Stimulated activated CD8-positive, alpha-beta memory T cell treated with anti-CD3 and anti-CD28 coated beads, Interleukin-12 subunit alpha, Interleukin-12 subunit beta, amount 100 ng/mL, for 24 hours (primary cell): ENCODE results near the gene TRIP4.
"Not testable (repeated sequence)": the region's sequence is repeated elsewhere in the genome, so short reads cannot be mapped to it uniquely, and the experiment has no call there.

ENCODE experiments used
- DNase-seq: peaks from one replicate; pipeline ENCODE4 v3.0.0-alpha.2; 2020; ENCODE audit errors: extremely low read depth

TRIP4 gene

DNA sequence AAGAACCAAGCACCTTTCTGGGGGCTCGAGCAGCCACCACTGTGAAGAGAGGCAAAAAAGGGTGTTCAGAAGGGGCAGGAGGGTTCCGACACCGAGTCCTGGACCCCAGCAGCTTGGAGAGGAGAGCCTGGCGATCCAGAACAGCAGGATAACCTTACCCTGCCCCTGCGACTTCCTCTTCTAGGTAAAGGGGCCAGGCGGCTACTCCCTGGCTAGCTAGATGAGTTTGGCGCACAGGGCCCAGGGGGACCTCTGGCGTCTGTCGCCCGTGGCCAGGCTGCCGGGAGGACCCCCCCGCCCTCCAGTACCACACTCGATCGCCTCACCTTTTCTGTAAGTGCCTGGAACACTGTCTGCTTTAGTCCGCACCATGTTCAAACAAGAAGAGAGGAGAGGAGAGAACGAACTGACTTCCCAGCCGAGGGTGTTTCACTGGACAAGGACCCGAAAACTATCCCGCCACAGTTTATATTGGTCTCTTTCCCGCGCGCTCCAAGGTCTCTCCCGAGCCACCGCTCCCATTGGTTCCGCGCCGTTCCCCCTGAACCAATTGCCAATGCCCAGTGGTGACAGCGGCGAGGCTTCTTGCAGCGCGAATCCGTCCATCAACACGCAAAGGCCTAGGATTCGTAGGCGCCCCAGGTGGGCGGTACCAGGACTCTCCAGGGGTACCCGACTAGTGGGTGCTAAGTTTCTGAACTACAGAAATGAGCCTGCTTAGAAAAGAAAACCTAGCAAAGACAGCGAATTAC lies 6.5 kb upstream of the TRIP4 start, which contains the start of gene PCLAF:
PCLAF (minus strand) TSS at position 442 of the 752 bp plus-strand sequence; CDS start at position 372, 70 bp downstream.
- DNase-seq: peak; percentile 87

DNA sequence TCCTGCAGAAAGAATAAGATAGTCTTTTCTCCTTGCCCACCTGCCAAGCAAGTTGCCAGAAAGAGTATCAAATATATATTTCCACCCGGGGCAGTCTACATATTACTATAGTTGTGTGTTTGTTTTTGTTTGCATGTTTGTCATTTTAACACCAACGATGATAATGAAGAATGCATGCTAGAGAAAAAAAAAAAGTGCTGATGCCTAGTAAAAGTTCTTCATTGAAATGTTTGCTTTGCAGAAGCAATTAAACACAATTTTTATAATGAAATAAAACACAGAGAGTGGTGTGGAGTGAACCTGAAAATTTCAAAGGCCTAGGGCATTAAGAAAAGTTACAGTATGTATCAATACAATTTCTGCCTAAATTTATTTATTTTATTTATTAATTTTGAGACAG lies 3.9 kb upstream of the TRIP4 start:
- no peak for DNase-seq

DNA sequence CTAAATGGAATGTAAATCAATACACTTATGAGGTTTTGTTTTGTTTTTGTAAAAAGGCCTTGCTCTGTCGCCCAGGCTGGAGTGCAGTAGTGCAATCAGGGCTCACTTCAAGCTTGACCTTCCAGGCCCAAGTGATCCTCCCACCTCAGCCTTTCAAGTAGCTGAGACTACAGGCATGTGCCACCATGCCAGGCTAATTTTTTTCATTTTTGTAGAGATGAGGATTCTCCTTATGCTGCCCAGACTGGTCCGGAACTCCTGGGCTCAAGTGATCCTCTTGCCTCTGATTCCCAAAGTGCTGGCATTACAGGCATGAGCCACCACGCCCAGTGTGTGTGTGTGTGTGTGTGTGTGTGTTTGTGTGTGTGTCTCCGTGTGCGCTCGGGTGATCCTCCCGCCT lies 1.3 kb upstream of the TRIP4 start:
- DNase-seq: no peak

DNA sequence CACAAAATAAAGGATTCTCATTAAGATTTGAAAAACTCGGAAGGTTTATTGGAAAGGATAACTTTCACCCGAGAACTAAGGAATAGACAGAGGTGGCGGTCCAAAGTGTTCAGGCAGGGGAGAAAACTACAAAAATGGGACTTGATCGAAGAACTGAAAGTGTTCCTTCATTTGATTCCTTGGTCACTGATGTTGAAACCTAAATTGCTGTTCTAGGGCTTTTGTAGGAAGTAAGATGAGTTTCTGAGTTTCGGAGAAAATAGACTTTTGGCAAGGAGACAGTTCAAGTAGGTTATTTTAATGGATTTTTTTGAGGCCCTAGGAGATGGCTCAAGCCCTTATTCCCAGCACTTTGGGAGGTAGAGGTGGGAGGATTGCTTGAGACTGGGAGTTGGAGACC lies 1.4 kb downstream of the TRIP4 start:
- DNase-seq: no peak

DNA sequence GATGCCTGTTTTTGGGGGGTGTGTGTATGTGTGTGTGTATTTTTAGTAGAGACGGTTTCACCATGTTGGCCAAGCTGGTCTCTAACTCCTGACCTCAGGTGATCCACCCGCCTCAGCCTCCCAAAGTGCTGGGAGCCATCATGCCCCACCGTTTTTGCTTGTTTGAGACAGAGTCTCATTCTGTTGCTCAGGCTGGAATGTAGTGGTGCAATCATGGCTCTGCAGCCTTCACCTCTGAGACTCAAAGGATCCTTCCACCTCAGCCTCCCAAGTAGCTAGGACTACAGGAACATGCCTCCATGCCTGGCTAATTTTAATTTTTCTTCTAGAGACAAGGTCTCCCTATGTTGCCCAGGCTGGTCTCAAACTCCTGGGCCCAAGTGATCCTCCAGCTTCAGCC lies 4.8 kb downstream of the TRIP4 start:
- DNase-seq: not testable (repeated sequence)

DNA sequence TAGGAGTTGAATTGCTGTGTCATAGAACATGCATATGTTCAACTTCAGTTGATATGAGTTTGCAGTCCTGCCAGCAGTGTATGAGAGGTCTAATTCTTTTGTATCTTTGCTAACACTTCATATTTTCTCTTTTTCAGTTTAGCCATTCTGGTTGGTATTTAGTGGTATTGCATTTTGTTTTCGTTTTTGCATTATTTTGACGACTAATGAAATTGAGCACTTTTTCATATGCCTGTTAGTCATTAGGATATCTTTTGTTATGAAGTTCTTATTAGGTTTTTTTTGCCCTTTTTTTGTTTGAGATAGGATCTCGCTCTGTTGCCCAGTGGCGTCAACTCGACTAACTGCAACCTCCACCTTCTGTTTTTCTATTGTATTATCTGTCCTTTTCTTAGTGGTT lies 9.2 kb downstream of the TRIP4 start:
- DNase-seq: no peak

DNA sequence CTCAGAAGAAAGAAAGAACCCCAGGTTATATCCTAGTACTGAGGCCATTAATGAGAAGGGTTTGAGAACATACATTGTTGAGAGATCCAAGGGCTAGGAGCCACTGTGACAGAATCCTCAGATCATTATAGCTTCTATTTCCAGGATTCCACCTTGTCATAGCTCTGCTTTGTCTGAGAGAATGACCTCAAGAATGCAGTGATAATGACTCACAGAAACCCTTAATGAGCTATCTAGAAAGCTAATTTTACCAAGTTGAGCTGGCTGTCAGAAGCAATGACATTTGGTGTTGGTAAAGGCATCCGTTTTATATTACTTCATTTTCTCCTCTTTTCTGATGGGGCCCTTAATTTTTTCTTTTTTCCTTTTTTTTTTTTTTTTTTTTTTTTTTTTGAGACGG lies 10.9 kb downstream of the TRIP4 start:
- DNase-seq: no peak

DNA sequence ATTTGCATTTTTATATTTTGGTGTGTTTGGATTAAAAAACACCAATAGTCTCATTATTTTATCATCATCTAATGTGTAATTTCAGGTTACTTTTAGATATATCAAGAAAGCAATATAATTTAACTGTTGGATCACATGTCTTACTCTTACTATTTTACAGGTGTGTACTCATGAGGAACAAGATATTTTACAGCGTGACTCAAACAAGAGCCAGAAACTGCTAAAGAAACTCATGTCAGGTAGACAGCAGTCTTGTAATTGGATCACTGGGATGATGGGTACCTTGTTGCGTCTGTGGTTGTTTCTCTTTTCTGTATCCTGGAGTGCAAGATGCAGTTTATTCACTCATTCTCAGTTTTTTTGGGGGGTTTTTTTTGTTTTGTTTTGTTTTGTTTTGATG lies 12.9 kb downstream of the TRIP4 start:
- no peak for DNase-seq

DNA sequence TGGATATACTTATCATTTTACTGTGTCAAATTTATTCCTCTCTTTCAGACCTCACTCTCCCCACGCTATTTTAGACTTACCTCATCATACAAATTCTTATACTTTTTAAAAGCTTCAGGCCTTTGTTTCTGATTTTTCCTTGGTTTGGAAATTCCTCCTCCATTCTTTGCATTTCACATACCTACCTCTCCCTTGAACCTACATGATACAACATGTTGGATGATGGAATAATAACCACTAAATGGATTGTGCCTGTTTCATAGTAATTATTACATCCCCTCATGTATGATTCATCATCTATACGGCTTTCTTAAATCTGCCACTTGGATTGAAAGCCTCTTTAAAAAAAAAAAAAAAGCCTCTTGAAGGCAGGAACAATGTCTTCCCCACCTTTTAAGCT lies 24.6 kb downstream of the TRIP4 start:
- DNase-seq: no peak

DNA sequence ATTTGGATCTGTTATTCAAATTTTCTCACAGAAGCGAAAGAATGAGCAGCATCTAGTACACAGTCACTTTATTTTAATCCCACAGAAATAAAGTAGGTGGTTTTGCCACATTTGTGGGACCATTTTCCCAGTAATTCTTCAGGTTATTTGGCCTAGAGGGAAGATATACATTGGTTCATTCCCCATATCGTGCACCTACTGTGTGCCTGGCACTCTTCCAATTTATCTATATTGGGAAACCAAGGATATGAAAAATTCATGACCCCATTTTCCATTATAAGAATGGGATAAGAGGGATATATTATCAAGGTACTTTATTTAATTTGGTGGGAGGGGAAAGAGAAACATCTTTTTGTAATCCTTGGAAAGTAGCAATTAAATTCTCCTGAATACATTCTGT lies 35.1 kb downstream of the TRIP4 start:
- DNase-seq: no peak

DNA sequence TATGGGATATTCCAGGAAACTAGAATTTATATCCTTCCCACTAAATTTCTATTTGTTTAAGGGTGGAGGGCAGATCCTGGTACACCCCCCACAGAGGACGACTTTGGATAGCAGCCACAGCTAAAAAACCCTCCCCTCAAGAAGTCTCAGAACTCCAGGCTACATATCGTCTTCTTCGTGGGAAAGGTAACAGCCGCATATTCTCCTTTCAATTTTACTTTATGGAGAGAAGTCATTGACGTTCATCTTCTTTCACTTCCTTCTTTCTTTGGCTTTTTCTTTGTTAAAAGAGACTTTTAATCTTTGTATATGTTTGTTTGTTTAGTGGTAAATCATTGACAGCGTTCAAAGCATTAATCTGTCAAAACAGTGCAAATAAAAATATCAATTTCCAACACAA lies 36.3 kb downstream of the TRIP4 start:
- DNase-seq: no peak

DNA sequence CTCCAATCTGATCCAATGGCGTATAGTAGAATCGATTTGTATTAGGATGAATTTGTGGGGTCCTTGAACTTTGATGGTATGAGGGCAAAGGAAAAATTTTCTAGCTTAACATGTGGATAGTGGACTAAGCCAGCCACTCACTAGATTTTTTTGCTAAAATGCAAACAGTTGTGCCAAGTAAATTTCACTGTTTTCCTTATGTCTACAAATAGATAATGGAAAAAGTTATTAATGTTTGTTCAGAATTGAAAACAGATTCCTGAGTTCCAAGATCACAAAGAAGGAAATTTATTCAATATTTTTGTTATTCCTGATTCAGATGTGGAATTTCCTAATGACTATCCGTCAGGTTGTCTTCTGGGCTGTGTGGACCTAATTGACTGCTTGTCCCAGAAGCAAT lies 37.6 kb downstream of the TRIP4 start:
- no peak for DNase-seq

DNA sequence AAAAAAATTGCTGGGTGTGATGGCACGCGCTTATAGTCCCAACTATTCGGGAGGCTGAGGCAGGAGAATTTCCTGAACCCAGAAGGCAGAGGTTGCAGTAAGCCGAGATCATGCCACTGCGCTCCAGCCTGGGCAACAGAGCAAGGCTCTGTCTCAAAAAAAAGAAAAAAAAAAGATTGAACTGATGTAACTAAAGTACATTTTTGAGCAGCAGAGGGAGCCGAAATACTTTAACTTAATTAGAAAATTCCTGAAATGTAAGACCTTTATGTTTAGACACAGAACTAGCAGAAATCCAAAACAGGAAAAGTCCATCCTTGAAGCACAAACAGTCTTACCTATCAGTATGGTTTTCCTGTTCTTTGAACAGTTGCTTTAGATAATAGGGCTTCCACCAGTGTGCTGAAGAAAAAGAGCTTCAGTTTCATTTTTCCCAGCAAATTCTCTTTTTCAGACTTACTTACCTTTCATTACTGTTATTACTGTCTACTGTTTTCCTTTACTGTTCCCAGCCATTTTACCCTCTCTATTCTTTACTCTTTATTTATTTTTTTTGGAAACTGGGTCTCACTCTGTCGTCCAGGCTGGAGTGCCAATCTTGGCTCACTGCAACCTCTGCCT lies 39.3 kb downstream of the TRIP4 start:
- no peak for DNase-seq

DNA sequence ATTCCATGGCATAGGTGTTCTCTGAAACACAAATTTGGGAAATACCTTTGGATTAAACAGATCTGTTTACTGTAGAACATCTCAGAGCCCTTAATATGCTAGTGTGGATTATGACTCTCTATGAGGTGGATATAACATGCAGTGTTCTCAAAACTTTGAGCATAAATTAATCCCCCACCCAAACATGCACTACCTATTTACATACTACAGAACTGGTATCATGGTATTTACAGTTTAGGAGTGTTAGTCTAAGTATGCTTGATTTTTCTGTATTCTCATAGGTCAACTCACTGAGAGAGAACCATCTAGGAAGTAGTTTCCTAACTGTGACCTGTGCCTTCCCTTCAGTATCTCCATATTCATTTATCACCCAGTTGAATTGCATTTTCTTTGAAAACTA lies 41.8 kb downstream of the TRIP4 start:
- DNase-seq: no peak

DNA sequence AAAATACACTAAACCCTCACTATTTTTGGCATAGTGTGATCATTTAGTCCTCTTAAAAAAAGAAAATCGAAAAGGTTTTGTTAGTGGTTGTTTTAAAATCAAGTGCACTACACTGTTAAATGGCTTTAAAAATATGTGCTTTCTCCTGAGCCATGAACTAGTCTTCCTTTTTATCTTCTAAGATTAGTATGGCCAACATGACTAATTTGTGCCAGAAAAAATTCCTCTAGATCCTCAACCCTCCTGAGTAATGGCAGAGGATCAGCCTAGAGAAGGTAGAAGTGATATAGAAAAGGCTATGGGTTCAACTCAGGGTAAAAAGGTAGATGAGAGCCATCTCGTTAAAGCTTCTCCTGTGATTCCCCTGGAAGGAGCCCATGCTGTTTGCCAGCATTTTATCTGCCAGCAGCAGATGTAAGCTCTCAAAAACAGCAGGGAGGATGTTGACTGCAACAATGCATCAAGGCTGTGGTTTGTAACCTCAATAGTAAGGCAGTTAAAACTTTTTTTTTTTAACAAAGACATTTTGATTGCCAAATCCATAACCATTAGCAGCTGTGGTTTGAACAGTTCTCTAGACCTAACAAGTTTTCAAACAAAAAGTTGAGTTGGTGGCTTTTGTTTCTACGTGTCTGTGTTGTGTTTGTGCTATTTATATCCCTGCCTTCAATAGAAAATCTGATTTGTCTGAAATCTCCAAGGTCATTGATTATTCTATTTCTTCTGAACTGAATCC lies 42.5 kb downstream of the TRIP4 start:
- no peak for DNase-seq

DNA sequence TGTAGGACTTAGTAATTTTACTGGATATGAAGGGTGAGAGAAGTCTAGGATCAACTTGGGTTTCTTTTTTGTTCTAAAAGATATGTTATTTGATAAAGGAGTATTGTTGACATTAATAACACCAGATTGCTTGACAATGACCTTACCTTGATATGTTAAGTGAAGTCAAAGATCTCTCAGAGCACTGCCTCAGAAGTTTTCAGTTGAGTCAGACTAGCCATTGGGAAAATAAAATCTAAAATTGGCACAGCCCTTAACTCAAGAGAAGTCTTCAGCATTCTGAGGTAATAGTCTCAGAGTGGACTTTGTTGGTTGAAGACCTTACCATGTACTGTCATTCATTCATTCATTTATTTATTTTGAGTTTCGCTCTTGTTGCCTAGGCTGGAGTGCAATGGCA lies 50.3 kb downstream of the TRIP4 start:
- no peak for DNase-seq

DNA sequence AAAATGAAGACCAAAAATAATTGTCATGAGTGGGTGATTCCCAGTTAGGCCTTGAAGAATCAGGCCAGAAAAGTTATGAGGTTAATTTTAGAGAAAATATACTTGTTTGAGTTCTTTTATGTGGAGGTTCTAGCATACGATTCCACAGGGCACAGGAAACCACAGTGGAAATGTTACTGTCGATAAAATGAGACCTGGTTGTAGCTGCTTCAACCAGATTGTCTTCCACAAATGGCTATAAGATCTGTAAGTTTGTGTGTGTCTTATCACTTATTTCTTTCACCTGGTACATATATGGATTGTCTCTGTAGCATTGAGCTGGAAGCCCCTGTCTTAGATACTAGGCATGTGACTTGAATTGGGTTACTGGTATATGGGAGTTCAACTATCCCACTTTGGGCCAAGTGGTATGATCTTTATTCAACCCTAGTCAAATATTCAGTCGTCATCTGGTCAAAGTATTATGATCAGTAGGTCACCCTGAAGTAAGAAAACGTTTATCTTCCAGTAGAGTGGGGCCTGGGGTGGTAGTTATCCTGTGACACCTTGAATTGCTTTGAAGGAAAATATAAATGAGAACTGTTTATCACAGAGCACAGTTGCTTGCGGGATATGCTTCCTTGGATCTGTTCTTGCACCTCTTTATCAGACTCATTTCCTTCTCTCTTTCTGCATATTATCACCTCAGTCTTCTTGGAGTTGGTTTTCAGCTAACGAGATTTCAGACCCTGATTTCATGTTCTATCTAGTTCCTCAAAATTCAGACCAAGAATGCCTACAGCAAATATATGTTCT lies 51.2 kb downstream of the TRIP4 start:
- no peak for DNase-seq

DNA sequence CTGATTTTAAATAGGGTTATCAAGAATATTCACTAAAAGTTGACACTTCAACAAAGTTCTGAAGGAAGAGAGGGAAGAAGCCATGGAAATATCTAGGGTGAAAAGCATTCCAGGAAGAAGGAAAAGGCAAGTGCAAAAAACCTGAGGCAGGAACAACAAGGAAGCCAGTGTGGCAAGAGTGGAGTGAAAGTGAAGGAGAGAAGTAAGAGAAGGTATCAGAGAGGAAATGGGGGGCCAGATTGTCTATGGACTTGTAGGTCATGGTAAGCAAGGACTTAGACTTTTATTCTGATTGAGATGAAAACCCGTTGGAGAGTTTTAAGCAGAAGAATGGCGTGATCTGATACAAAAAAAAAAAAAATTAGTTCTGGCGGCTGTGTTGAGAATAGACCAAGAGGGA lies 54.2 kb downstream of the TRIP4 start:
- no peak for DNase-seq

DNA sequence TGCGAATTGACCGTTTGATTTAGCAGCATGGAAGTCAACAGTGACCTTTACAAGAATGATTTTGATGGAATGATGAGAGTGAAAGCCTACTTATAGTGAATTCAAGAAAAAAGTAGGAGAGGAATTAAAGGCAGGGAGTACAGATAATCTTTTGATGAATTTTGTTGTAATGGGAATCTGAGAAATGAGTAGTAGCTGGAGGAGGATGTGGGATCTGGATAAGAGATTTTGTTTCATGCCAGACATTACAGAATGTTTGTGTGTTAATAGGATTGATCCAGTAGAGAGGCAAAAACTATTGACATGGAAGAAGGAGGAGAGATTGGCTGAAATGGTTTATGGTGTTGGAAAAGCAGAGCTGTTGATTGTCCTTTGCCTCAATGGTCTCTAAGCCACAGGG lies 55.4 kb downstream of the TRIP4 start:
- DNase-seq: no peak

DNA sequence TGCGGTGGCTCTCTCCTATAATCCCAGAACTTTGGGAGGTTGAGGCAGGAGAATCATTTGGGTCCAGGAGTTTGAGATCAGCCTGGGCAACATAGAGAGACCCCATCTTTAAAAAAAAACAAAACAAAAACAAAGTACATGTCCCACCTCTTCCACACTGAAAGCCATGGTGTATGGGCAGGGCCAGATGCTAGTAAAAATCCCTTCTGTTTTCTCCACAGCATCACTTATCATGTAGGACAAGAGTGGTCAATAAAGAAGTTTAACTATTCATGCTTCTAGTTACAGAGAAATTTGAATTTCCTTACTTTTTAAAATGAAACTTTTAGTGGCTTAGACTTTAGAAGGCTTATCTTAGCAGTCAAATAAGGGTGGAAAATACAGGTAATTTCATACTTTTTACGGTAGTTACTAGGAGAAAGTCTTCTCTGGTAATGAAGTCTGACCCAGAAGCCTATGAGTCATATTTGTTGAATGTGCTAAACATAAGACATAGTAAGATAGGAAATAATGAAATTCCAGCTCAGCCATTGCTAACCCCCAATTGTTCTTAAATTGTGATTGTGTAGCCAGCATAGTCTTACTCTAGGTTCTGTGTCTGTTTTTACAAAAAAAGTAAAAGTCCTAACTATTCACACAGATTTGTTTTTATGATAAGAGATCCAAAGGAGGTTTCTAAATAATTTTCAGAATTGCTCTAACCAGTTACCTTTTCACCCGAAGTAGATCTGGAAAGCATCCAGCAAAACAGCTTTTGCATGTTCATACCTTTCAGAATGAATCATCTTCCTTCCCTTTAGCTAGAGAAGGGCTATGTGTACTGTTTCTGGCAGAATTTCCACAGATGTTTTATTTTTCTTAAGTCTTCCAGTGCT lies 56.3 kb downstream of the TRIP4 start:
- no peak for DNase-seq

DNA sequence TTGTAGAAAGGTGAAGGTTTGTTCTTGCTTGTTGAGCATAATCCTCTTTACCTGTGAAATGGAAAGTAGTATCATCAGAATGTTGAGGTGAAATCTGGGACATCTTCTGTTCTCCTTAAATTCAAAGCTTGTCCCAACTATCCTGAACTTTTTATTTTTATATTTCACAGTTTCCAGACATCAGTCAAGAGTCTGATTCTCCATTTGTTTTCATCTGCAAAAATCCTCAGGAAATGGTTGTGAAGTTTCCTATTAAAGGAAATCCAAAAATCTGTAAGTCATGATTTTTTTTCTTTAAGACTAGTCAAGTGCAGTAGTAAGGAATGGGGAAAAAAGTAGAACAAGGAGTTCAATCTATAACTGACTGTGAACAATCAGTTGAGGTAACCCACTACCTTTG lies 57.2 kb downstream of the TRIP4 start:
- DNase-seq: no peak
